GM12878 (cell line): ENCODE measurements around the gene IL26. TPM values are rescaled to one million over a fixed set of nuclear protein-coding genes. Genes with fewer than 3 reads are reported as not detected.

Experiments
- ATF3 ChIP-seq: IDR thresholded peaks from 2 replicates; pipeline ENCODE4 v1.6.1; 2011; ENCODE audit warnings: low read depth, mild to moderate bottlenecking, low read length, moderate library complexity, borderline replicate concordance; ENCODE audit errors: extremely low read depth
- BMI1 ChIP-seq: fragments of 450-650 bp; IDR thresholded peaks from 2 replicates; pipeline ENCODE4 v1.6.1; 2016; ENCODE audit warnings: mild to moderate bottlenecking, moderate library complexity, borderline replicate concordance
- CBX3 ChIP-seq: fragments of 200-600 bp; sonication (generic); IDR thresholded peaks from 2 replicates; pipeline ENCODE4 v1.6.1; 2016; ENCODE audit warnings: low read depth, borderline replicate concordance
- CUX1 ChIP-seq: IDR thresholded peaks from 2 replicates; pipeline ENCODE4 v1.6.1; 2012; ENCODE audit warnings: improper control_type of control experiment, low read depth, low read length; ENCODE audit not compliant: insufficient replicate concordance
- EGR1 ChIP-seq, 2 experiments: IDR thresholded peaks; 1 replicate in 1 of 2; 2 replicates in 1 of 2; pipeline ENCODE4 v1.6.1; 2011 to 2012; ENCODE audit warnings: low read depth in 2 of 2, low read length in 2 of 2, borderline replicate concordance in 1 of 2, mild to moderate bottlenecking in 1 of 2, moderate library complexity in 1 of 2
- ESRRA ChIP-seq: IDR thresholded peaks from 2 replicates; pipeline ENCODE4 v1.6.1; 2012; ENCODE audit warnings: mild to moderate bottlenecking, low read length, improper control_type of control experiment
- GABPA ChIP-seq: IDR thresholded peaks from 2 replicates; pipeline ENCODE4 v1.6.1; 2014; ENCODE audit warnings: antibody characterized with exemption, low read depth, mild to moderate bottlenecking, inconsistent platforms
- IKZF2 ChIP-seq, 2 experiments: fragments of 450-650 bp; IDR thresholded peaks; 2 replicates each; pipeline ENCODE4 v1.6.1; 2017; ENCODE audit warnings: mild to moderate bottlenecking in 2 of 2, moderate library complexity in 2 of 2
- MEF2A ChIP-seq: IDR thresholded peaks from 2 replicates; pipeline ENCODE4 v1.6.1; 2011; ENCODE audit warnings: low read depth, mild to moderate bottlenecking, low read length, moderate library complexity; ENCODE audit not compliant: insufficient read depth
- MEF2B ChIP-seq: fragments of 450-650 bp; IDR thresholded peaks from 2 replicates; pipeline ENCODE4 v1.6.1; 2018; ENCODE audit warnings: mild to moderate bottlenecking, moderate library complexity; ENCODE audit not compliant: partially characterized antibody, poor library complexity, severe bottlenecking
- MYC ChIP-seq: IDR thresholded peaks from 2 replicates; pipeline ENCODE4 v1.6.1; 2011; ENCODE audit warnings: mild to moderate bottlenecking, low read length, moderate library complexity, inconsistent platforms; ENCODE audit not compliant: insufficient read depth, insufficient replicate concordance, insufficient read length, severe bottlenecking
- POU2F2 ChIP-seq: IDR thresholded peaks from 3 replicates; pipeline ENCODE4 v1.6.1; 2011; ENCODE audit warnings: low read depth, mild to moderate bottlenecking, low read length, borderline replicate concordance
- RCOR1 ChIP-seq: conservative IDR thresholded peaks from 2 replicates; pipeline ENCODE4 v1.6.1; 2012; ENCODE audit warnings: low read depth, low read length, improper control_type of control experiment
- SMAD5 ChIP-seq: IDR thresholded peaks from 2 replicates; pipeline ENCODE4 v1.6.1; 2016; ENCODE audit warnings: antibody characterized with exemption, low read depth
- SRF ChIP-seq, 2 experiments: IDR thresholded peaks; 2 replicates each; pipeline ENCODE4 v1.6.1; 2011; ENCODE audit warnings: low read depth in 2 of 2, low read length in 2 of 2, mild to moderate bottlenecking in 1 of 2, moderate library complexity in 1 of 2
- STAT1 ChIP-seq: fragments of 450-650 bp; conservative IDR thresholded peaks from 2 replicates; pipeline ENCODE4 v1.6.1; 2014; ENCODE audit warnings: antibody characterized with exemption, mild to moderate bottlenecking
- TAF1 ChIP-seq: IDR thresholded peaks from 2 replicates; pipeline ENCODE4 v1.6.1; 2011; ENCODE audit warnings: mild to moderate bottlenecking, low read depth, low read length, borderline replicate concordance
- ZBTB40 ChIP-seq: fragments of 450-650 bp; IDR thresholded peaks from 2 replicates; pipeline ENCODE4 v1.6.1; 2016; ENCODE audit warnings: mild to moderate bottlenecking, moderate library complexity, borderline replicate concordance
- ZNF384 ChIP-seq: IDR thresholded peaks from 2 replicates; pipeline ENCODE4 v1.6.1; 2012; ENCODE audit warnings: low read depth, mild to moderate bottlenecking, low read length, improper control_type of control experiment, borderline replicate concordance
- polyA plus RNA-seq, 11 experiments: library from polyadenylated mRNA; depleted of rRNA in 4 of 11; unstranded in 6 of 11; stranded (reverse) in 5 of 11; fragments of >200 nt; fragmentation: Nextera tagmentation in 4 of 11; fragmentation: Illumina TruSeq in 1 of 11; extraction: Ambion mirVana in 4 of 11; extraction: Trizol in 1 of 11; gene quantifications; 1 replicate in 1 of 11; 2 replicates in 10 of 11; pipeline versions ENCODE4 v1.2.1 to v1.2.3, GENCODE V29; 2011 to 2016; ENCODE audit warnings: inconsistent platforms in 2 of 11, missing spikeins in 2 of 11, low read depth in 1 of 11
- total RNA-seq, 4 experiments: library from RNA; depleted of rRNA in 3 of 4; stranded (reverse); fragments of >200 nt in 3 of 4; fragmentation: Illumina TruSeq in 1 of 4; extraction: Trizol in 1 of 4; gene quantifications; 2 replicates each; pipeline versions ENCODE4 v1.2.1 to v1.2.3, GENCODE V29; 2013 to 2021

The IL26 gene
- total and polyA plus RNA-seq, 10 of the 15 experiments (the other 5 are each of a cell fraction or from before 2014, with no cell fraction given) = not detected

GRCh38 chr12:68223067-68223747 lies 2.4 kb downstream of the IL26 start (continued):
- no peak for TF ChIP-seq CUX1
- no peak for TF ChIP-seq ZBTB40
- TF ChIP-seq POU2F2 = 0 out of 3 replicates have a peak, but pooled peaks have one; percentile 66
- no peak for TF ChIP-seq MEF2B
- TF ChIP-seq GABPA = no peak
- TF ChIP-seq BMI1 = no peak
- no peak for TF ChIP-seq RCOR1
- TF ChIP-seq ZNF384 = no peak
- no peak for TF ChIP-seq SMAD5
- no peak for TF ChIP-seq IKZF2 (IDR thresholded peaks at IDR 0.05)
- 0 out of 2 replicates have a peak, but pooled peaks have one; percentile 28 for TF ChIP-seq MEF2A
- no peak for TF ChIP-seq ESRRA
- no peak for TF ChIP-seq SRF (IDR thresholded peaks at IDR 0.05; ENCODE audit: low read depth in 2 of 2, low read length in 2 of 2)
- TF ChIP-seq ATF3 = no peak
- no peak for TF ChIP-seq STAT1
- no peak for TF ChIP-seq CBX3
- TF ChIP-seq TAF1 = no peak
- TF ChIP-seq EGR1 (IDR thresholded peaks at IDR 0.05; ENCODE audit: borderline replicate concordance in 1 of 2, low read depth in 2 of 2, low read length in 2 of 2) = no peak
- TF ChIP-seq MYC = no peak
